Liver (tissue), 9 donors: ENCODE data around the gene POU2AF3. TPM values are rescaled to one million over a fixed set of nuclear protein-coding genes. Genes with fewer than 3 reads are reported as not detected.

ENCODE experiments used
- DNase-seq: peaks from one replicate; pipeline ENCODE4 v3.0.0-alpha.2; 2017; ENCODE audit warnings: low spot score
- H3K27ac ChIP-seq, 2 donors: one replicate each; pipeline ENCODE4 v1.7.0; 2013; ENCODE audit warnings: inconsistent platforms in 2 of 2, low read length in 2 of 2, control low read depth in 1 of 2, low read depth in 1 of 2, mild to moderate bottlenecking in 1 of 2
- H3K27me3 ChIP-seq, 4 donors: one replicate each; pipeline versions ENCODE4 v1.6.1 to v1.7.0; 2013; ENCODE audit warnings: low read length in 3 of 4, inconsistent platforms in 1 of 4, mild to moderate bottlenecking in 1 of 4, moderate library complexity in 1 of 4; ENCODE audit not compliant: control insufficient read depth in 4 of 4, insufficient read depth in 4 of 4
- H3K36me3 ChIP-seq, 4 donors: one replicate each; pipeline versions ENCODE4 v1.6.1 to v1.7.0; 2013; ENCODE audit warnings: low read length in 3 of 4, mild to moderate bottlenecking in 3 of 4, low read depth in 1 of 4, moderate library complexity in 1 of 4; ENCODE audit not compliant: control insufficient read depth in 4 of 4, insufficient read depth in 3 of 4
- H3K4me1 ChIP-seq, 4 donors: one replicate each; pipeline versions ENCODE4 v1.6.1 to v1.7.0; 2013; ENCODE audit warnings: low read length in 3 of 4, mild to moderate bottlenecking in 3 of 4, moderate library complexity in 1 of 4; ENCODE audit not compliant: control insufficient read depth in 4 of 4, insufficient read depth in 4 of 4
- H3K4me3 ChIP-seq, 3 donors: one replicate each; pipeline versions ENCODE4 v1.6.1 to v1.7.0; 2013; ENCODE audit warnings: low read length in 3 of 3, control low read depth in 1 of 3, low read depth in 1 of 3, mild to moderate bottlenecking in 1 of 3
- H3K9ac ChIP-seq, 2 donors: one replicate each; pipeline ENCODE4 v1.7.0; 2013; ENCODE audit warnings: low read length in 2 of 2, mild to moderate bottlenecking in 2 of 2, moderate library complexity in 2 of 2, control low read depth in 1 of 2, low read depth in 1 of 2
- H3K9me3 ChIP-seq, 4 donors: one replicate each; pipeline versions ENCODE4 v1.6.1 to v1.7.0; 2013; ENCODE audit warnings: low read length in 3 of 4; ENCODE audit not compliant: control insufficient read depth in 4 of 4
- ATF3 ChIP-seq: IDR thresholded peaks from 2 replicates; pipeline ENCODE4 v1.6.1; 2016; ENCODE audit warnings: antibody characterized with exemption
- CTCF ChIP-seq: fragments of 150-350 bp; IDR thresholded peaks from 2 replicates; pipeline ENCODE4 v1.5.1; 2017; ENCODE audit warnings: improper control_type of control experiment, low read depth, low read length; ENCODE audit not compliant: missing input control
- EGR1 ChIP-seq, 2 donors: IDR thresholded peaks; 2 replicates each; pipeline ENCODE4 v1.6.1; 2016 to 2018; ENCODE audit warnings: antibody characterized with exemption in 2 of 2, low read depth in 2 of 2
- FOXA1 ChIP-seq: IDR thresholded peaks from 2 replicates; pipeline ENCODE4 v1.6.1; 2016; ENCODE audit warnings: antibody characterized with exemption
- FOXA2 ChIP-seq: IDR thresholded peaks from 2 replicates; pipeline ENCODE4 v1.6.1; 2016; ENCODE audit warnings: antibody characterized with exemption
- GABPA ChIP-seq, 2 donors: IDR thresholded peaks in 1 of 2; conservative IDR thresholded peaks in 1 of 2; 2 replicates each; pipeline ENCODE4 v1.6.1; 2016; ENCODE audit warnings: antibody characterized with exemption in 2 of 2, mild to moderate bottlenecking in 1 of 2, moderate library complexity in 1 of 2
- HNF4A ChIP-seq, 2 donors: conservative IDR thresholded peaks; 2 replicates each; pipeline ENCODE4 v1.6.1; 2016; ENCODE audit warnings: antibody characterized with exemption in 2 of 2, mild to moderate bottlenecking in 2 of 2
- HNF4G ChIP-seq: IDR thresholded peaks from 2 replicates; pipeline ENCODE4 v1.6.1; 2016; ENCODE audit warnings: antibody characterized with exemption
- JUND ChIP-seq, 2 donors: IDR thresholded peaks; 2 replicates each; pipeline ENCODE4 v1.6.1; 2016; ENCODE audit warnings: antibody characterized with exemption in 2 of 2
- NR2F2 ChIP-seq: IDR thresholded peaks from 2 replicates; pipeline ENCODE4 v1.6.1; 2016; ENCODE audit warnings: antibody characterized with exemption
- RAD21 ChIP-seq, 2 donors: IDR thresholded peaks; 2 replicates each; pipeline ENCODE4 v1.6.1; 2016; ENCODE audit warnings: antibody characterized with exemption in 2 of 2, mild to moderate bottlenecking in 2 of 2
- RXRA ChIP-seq, 2 donors: IDR thresholded peaks; 2 replicates each; pipeline ENCODE4 v1.6.1; 2017 to 2018; ENCODE audit warnings: antibody characterized with exemption in 2 of 2, mild to moderate bottlenecking in 1 of 2
- SP1 ChIP-seq: IDR thresholded peaks from 2 replicates; pipeline ENCODE4 v1.6.1; 2018; ENCODE audit warnings: antibody characterized with exemption, mild to moderate bottlenecking
- TAF1 ChIP-seq: conservative IDR thresholded peaks from 2 replicates; pipeline ENCODE4 v1.6.1; 2016; ENCODE audit warnings: antibody characterized with exemption, mild to moderate bottlenecking
- YY1 ChIP-seq: IDR thresholded peaks from 2 replicates; pipeline ENCODE4 v1.6.1; 2016; ENCODE audit warnings: antibody characterized with exemption, mild to moderate bottlenecking
- ZBTB33 ChIP-seq: IDR thresholded peaks from 2 replicates; pipeline ENCODE4 v1.6.1; 2016; ENCODE audit warnings: antibody characterized with exemption
- polyA plus RNA-seq, 2 donors: library from polyadenylated mRNA; stranded (reverse) in 1 of 2; unstranded in 1 of 2; fragments of 200-250 nt in 1 of 2; fragments of >200 nt in 1 of 2; fragmentation: Nextera tagmentation in 1 of 2; extraction: Ambion mirVana in 1 of 2; gene quantifications; one replicate each; pipeline versions ENCODE4 v1.2.1 to v1.2.3, GENCODE V29; 2013 to 2015
- total RNA-seq, 2 donors: library from RNA; depleted of rRNA; stranded (reverse); fragments of >200 nt; gene quantifications; one replicate each; pipeline ENCODE4 v1.2.3, GENCODE V29; 2014
- TF ChIP-seq, protein P1 (sequence below): IDR thresholded peaks from 2 replicates; pipeline ENCODE4 v1.6.1; 2016; ENCODE audit warnings: antibody characterized with exemption, mild to moderate bottlenecking
- TF ChIP-seq, protein P2 (sequence below): IDR thresholded peaks from 2 replicates; pipeline ENCODE4 v1.6.1; 2016; ENCODE audit warnings: antibody characterized with exemption
- donor health status: healthy.
- donor health status: healthy.
- donor health status: healthy.
- donor health status: healthy.
- donor health status: healthy.

POU2AF3 gene
- total and polyA plus RNA-seq, 4 donors, result 0.17 to 0.68 (median 0.49) TPM

DNA sequence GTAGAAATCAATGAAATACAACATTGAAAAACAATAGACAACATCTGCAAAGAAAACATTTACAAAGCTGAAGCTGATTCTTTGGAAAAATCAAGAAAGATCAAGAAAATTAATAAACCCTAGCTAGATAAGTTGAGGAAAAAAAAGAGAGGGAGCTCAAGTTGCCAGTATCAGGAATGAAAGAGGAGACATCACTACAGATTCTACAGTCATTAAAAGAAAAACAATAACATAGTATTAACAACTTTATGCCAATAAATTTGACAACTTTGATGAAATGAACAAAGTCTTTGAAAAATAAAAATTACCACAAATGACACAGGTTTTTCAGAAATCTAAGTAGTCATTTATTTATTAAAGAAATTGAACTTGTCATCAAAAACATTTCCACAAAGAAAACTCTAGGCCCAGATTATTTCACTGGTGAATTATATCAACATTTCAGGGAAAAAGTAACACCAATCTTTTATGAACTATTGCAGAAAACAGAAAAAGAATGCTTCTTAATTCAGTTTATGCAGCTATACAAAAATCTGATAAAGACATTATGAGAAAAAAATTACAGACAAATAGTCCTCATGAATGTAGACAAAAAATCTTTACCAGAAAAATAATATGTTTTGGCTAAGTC, 41.5 kb downstream of the POU2AF3 start:
- H3K4me1 ChIP-seq, result peaks cover 9 to 22% (median 21%) of the 10 kb centered on the region in 4 donors
- H3K27me3 ChIP-seq, result no peaks in the 10 kb centered on the region
- TF ChIP-seq HNF4G (no peak), NR2F2 (no peak), SP1 (no peak), TAF1 (no peak), ZBTB33 (no peak), RXRA (IDR thresholded peaks at IDR 0.05) (no peak), GABPA (IDR thresholded peaks at IDR 0.05 in 1 of 2, conservative IDR thresholded peaks at IDR 0.05 in 1 of 2) (no peak), EGR1 (IDR thresholded peaks at IDR 0.05; ENCODE audit: low read depth in 2 of 2) (no peak), ATF3 (no peak), FOXA2 (no peak), FOXA1 (no peak), JUND (IDR thresholded peaks at IDR 0.05) (no peak), YY1 (no peak), HNF4A (conservative IDR thresholded peaks at IDR 0.05) (no peak), RAD21 (IDR thresholded peaks at IDR 0.05) (no peak), CTCF (no peak)
- TF ChIP-seq, protein P1, sequence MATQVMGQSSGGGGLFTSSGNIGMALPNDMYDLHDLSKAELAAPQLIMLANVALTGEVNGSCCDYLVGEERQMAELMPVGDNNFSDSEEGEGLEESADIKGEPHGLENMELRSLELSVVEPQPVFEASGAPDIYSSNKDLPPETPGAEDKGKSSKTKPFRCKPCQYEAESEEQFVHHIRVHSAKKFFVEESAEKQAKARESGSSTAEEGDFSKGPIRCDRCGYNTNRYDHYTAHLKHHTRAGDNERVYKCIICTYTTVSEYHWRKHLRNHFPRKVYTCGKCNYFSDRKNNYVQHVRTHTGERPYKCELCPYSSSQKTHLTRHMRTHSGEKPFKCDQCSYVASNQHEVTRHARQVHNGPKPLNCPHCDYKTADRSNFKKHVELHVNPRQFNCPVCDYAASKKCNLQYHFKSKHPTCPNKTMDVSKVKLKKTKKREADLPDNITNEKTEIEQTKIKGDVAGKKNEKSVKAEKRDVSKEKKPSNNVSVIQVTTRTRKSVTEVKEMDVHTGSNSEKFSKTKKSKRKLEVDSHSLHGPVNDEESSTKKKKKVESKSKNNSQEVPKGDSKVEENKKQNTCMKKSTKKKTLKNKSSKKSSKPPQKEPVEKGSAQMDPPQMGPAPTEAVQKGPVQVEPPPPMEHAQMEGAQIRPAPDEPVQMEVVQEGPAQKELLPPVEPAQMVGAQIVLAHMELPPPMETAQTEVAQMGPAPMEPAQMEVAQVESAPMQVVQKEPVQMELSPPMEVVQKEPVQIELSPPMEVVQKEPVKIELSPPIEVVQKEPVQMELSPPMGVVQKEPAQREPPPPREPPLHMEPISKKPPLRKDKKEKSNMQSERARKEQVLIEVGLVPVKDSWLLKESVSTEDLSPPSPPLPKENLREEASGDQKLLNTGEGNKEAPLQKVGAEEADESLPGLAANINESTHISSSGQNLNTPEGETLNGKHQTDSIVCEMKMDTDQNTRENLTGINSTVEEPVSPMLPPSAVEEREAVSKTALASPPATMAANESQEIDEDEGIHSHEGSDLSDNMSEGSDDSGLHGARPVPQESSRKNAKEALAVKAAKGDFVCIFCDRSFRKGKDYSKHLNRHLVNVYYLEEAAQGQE, result no peak
- TF ChIP-seq, protein P2, sequence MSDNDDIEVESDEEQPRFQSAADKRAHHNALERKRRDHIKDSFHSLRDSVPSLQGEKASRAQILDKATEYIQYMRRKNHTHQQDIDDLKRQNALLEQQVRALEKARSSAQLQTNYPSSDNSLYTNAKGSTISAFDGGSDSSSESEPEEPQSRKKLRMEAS, result no peak
- no peak overlapping the region for H3K4me3 ChIP-seq
- DNase-seq, result no peak
- no peak overlapping the region for H3K27ac ChIP-seq
- no peaks in the 10 kb centered on the region for H3K36me3 ChIP-seq
- no peaks in the 10 kb centered on the region for H3K9me3 ChIP-seq
- H3K9ac ChIP-seq, result no peak overlapping the region
